ENCODE data around the gene HOXD8. TPM values are rescaled to one million over a fixed set of nuclear protein-coding genes. Genes with fewer than 3 reads are reported as not detected.

The HOXD8 gene
- total RNA-seq, 1 experiment from 2014 or later, result 11.7 TPM

DNA sequence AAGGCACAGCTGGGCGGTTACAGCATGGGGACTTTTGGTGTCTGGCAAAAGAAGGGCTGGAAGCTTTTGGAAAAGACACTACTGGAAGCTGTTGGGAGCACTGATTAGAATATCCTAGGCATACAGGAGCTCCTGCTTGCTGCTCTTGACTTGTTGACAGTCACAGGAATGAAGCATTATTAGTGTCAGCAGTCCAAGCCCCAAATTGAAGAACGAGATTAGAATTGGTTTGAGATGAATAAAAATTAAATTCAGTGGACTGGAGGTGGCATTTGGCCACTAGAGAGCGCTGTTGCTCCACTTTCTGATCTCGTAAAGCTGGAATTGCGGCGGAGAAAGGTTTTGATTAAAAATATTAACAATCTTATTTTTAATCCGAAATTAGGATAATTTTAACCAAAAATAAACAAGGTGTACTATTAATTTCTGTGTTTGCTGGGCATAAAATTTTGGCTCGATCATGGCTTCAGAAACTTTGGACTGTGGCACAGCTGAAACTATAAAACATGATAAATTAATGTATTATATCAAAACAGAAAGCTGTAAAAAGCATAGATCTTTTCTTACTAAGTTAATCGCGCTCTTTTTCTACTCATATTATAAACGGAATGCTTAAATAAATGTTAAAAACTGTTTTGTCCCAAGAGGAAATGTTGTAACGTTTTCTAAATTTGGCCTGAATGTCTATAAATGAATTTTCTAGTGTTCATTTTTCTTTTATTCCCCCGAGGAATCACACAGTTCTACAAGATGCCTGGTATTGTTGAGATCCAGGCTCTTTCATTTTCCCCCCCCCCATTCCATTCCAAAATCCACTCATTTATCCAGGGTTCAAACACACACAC is 2.4 kb upstream of the HOXD8 start:
- DNase-seq (ENCODE audit: extremely low read depth, low read depth), result peak; percentile 52

DNA sequence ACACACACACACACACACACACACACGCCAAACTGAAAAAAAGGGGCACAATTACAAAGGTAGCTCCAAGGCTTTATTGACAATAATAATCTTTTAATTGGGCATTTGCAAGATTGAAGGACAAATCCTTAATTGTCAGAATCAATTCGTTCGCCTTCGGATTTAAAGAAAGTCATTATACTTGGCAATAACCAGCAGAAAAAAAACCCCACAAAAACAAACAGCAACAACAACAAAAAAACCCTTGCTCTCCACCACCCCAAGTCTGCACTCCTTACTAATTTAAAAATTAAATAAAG is 1.8 kb upstream of the HOXD8 start:
- DNase-seq (ENCODE audit: extremely low read depth, low read depth), result no peak

DNA sequence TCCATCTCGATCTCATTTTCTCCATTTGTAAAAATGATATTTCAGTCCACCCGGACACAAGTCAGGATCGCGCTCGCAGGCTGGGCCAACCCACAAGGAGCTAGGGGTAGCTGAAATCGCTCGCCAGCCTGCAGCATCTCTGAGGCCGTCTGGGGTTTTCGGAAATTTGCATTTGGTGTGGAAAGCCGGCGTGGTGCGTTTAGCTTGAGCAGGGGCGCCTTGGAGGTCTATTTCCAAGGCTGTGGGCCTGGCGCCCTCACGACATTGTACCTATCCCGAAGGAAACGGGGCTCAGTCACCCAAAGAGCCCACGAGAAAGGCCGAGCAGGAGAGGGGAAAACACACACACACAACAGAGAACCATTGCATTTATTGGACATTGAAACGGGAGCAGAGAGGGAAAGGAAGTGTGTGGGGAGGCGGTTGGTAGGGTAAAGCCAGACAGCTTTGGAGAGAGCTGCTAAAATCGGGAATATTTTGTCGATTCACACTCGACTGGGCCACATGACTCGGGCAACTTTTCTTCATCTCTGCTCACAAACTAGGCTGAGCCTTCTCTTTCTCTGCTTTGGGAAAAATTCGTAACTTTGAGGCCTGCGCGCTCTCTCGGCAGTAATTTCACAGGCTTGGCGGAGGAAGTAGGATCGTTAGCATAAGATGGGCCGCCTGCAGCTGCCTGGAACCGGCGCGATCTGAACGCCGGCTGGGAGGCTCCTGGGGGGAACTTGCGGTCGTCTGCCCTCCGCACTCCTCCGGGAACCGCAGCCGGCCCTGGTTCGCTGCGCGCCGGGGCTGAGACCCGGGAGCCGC is 1.1 kb upstream of the HOXD8 start:
- no peak for DNase-seq (ENCODE audit: extremely low read depth, low read depth)

DNA sequence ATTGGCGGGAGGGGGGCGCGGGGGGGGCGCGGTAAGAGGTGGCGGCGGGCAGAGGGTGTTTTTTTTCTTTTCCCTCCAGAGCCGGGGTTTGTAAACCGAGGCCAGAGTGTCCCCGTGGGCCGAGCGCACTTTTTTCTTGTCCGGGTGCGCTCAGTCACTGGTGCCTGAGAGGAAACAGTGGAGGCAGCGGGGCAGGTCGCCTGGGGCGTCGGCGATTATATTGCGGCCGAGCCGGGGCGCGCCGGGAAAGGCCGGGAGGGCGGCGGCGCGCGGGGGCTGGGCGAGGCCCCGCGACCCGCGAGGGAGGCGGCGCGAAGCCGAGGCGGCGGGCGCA is 275 bp downstream of the HOXD8 start:
- no peak for DNase-seq (ENCODE audit: extremely low read depth, low read depth)

DNA sequence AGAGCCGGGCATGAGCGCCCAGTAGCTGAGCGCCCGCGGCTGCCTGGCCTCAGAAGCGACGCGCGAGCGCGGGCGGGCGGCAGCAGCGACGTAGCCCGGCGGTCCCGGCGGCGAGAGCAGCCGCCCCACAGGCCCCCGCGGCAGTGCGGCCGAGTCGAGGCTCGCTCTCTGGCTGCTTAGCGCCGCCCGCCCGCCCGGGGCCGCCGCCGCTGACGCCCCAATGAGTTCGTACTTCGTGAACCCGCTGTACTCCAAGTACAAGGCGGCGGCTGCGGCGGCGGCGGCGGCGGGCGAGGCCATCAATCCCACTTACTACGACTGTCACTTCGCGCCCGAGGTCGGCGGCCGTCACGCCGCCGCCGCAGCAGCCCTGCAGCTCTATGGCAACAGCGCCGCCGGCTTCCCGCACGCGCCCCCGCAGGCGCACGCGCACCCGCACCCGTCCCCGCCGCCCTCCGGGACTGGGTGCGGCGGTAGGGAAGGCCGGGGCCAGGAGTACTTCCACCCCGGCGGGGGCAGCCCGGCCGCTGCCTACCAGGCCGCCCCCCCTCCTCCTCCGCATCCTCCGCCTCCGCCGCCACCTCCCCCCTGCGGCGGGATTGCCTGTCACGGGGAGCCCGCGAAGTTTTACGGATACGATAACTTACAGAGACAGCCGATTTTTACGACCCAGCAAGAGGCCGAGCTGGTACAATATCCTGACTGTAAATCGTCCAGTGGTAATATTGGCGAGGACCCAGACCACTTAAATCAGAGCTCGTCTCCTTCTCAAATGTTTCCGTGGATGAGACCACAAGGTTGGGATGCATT is 847 bp downstream of the HOXD8 start:
- DNase-seq (ENCODE audit: extremely low read depth, low read depth), result peak; percentile 20

DNA sequence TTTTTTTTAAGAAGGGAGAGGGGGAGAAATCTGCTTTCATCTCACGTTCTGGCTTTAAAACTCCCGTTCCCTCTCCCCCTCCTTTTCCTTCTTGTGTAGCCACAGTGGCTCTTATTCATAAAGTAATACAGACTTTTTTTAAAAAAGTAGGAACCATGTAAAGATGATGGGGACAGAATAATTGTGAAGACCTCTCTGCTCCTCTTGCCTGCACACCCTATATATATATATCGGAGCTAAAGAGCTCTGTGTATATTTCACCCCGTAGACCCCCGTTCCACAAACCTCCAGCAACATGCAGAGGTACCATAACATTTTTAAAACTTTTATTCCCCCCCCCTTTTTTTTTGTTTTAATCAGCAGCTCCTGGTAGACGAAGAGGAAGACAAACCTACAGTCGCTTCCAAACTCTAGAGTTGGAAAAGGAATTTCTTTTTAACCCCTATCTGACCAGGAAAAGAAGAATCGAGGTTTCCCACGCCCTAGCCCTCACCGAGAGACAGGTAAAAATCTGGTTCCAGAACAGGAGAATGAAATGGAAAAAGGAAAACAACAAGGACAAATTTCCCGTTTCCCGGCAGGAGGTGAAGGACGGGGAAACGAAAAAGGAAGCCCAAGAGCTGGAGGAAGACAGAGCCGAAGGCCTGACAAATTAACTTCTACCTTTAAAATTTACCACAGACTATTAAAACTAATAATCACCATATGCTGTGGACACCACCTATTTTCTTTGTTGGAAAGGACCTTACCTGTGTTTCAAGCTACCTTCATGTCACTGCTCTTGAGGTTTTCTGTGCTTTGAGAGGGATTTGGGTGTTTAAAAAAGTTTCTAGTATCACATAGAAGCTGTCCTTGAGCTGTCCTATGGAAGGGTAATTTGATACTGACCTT is 1.7 kb downstream of the HOXD8 start:
- DNase-seq (ENCODE audit: extremely low read depth, low read depth), result no peak

DNA sequence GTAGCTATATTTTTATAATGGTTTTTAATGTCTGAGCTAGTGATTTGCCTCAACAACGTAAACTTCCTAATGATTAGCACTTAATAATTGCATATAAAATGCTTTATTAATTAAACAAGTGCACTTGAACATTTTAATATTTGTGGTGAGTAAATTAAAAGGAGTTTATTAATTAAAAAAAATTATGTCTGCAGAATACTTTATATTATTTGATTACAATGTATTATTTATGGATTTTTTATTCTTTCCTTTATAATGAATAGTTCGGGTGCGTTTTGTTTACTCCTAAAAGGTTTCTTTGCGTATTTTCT is 2.3 kb downstream of the HOXD8 start:
- DNase-seq (ENCODE audit: extremely low read depth, low read depth), result no peak

DNA sequence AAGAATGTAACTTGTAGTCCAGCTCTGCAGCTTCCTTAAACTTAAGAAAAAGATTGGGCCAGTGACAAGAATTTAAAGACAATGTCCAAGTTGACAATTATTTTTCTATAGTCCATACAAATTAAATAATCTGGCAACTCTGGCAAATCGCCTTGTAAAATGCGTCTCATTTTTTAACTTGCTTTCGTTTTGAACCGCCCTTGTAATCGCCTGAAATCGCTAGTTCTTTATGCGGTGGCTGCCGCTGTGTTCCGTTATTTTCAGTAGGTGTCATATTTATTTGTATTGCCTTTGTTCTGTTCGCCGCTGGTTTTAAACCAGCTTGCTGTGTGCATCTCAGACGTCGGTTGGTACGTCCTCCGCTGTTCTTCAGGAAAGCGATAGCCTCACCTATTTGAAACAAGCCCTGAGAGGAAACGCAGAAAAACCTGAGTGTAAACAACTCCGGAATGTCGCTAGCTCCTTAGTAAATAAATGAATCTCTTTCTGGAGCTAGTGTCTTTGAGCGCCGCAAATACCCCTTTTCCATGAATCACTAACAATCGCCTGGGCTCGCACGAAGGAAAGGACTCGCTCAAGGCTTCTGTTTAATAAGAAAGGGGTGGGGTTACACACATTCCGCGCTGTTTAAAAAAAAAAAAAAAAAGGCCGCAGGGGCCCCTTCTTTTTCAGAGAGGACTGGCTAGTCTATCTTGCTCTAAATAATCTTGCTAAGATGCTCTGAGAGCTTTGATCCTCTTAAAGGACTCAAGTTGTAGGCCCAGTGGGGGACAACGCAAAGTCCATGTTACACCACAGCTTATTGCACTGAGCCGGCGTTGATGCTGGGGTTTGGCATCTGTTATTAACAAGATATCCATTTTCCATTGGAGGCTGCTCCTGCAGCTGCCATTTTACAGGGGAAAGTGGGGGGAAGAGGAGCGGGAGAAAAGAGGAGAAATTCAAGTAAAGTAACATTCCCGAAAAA is 3.0 kb downstream of the HOXD8 start:
- DNase-seq (ENCODE audit: extremely low read depth, low read depth), result no peak

DNA sequence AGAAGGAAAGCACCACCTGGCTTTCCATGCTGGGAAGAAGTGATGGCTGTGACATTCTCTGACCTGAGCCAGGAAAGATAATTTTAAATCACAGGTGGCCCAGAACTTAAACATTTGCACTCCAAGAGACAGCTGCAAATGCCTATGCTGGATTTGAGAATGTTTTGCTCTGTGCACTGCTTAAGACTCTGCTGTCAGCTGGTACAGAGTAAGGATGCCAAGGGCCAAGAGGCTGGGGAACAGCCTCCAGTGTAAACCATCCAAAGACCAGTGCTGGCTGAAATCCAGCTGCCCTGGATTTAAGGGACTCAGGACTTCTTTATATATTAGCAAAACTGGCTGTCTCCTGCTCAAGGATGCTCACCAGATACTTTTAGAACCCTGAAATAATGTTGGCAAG is 3.9 kb downstream of the HOXD8 start:
- no peak for DNase-seq (ENCODE audit: extremely low read depth, low read depth)

DNA sequence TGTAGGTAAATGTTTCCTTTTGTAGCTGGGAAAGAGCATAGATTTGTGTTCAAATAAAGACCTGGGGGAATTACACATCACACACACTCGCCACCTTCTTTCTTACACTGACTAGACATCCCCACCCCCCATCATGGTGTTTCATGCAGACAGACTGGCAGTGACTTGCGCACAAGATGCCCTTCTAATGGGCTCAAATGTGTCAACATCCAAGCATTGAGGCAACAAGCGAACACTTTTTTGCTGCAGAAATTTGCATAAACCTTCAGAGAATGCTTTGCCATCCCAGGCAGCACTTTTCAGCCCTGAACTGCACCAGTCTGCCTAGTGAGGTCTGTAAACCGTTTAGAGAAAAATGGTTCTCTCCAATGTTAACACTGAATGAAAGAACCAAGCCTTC is 4.5 kb downstream of the HOXD8 start:
- no peak for DNase-seq (ENCODE audit: extremely low read depth, low read depth)

DNA sequence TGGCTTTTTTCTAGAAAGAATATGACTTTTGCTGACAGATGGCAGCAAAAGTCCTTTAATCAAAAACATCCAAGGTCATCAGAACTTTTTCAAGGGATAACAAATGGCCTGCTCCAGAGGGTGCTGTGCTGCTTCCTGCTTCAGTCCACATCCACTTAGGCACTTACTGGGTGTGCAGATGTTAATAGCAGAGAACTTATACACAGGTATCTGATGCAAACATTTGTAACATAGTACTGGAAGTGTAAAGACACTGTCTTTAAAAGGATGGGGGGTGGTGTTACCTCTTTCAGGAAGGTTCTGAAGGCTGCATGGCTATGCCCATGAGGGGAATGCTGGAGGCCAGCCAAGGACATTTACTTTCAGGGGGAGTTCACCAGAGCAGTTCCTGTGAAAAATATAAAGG is 5.5 kb downstream of the HOXD8 start:
- DNase-seq (ENCODE audit: extremely low read depth, low read depth), result peak; percentile 7

DNA sequence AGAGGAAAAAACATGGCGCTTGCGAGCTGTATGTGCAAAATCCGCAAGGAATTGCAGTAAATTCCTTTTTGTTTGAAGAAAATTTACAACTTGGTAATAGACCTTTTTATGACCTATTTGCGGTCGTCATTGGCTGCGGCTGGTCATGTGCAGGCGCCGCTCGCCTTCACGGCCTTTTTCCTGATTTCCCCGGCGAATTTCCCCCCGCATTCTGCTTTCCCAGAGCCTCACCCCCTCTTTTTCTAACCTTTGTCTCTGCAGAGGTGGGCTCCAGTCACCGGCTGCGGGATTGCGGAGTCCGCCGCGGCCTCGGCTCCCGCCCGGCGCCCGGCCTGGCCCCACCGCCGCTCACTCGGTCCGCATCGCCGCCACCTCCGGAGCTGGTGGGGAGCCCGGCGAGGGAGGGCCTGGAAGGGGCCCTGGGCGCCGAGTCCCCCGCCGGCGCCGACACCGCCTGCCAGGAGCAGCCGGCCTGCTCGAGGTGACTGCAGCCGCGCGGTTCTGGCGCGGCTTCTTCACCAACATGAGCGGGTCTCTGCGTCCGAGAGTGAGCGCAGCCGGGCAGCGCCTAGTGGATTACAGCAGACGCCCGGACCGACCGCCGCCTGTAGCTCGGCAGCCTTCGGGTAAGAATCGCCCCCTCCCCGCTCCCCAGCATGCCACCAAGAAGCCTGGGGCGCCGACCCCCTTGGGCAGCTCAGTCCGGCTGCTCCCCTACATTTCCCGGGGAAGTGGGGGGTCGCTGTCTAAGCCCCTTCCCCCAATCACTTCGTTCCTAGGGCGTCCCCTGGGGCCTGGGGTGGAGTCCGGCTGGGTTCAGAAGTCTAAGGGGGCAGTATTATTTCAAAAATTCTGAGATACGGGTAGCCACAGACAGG is 7.1 kb downstream of the HOXD8 start:
- DNase-seq (ENCODE audit: extremely low read depth, low read depth), result no peak

DNA sequence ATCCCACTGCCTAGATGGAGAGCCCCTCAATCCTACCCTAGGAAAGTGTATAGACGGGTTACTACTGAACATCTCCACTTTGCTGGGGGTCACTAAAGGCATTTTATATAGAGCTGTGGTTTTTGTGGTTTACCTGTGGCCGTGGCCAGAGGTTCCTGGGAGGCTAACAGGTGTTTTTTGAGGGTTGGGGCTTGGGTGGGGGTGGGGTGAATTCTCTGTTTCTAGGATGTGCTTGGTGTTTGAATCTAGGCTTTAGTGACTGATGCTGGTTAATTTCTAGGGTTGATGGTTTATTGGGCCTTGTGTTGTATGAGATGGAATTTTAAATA is 7.7 kb downstream of the HOXD8 start:
- DNase-seq (ENCODE audit: extremely low read depth, low read depth), result no peak

DNA sequence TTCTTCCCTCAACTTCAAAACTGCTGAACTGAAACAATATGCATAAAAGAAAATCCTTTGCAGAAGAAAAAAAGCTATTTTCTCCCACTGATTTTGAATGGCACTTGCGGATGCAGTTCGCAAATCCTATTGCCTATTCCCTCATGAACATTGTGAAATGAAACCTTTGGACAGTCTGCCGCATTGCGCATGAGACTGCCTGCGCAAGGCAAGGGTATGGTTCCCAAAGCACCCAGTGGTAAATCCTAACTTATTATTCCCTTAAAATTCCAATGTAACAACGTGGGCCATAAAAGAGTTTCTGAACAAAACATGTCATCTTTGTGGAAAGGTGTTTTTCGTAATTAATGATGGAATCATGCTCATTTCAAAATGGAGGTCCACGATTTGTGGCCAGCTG is 8.4 kb downstream of the HOXD8 start:
- no peak for DNase-seq (ENCODE audit: extremely low read depth, low read depth)

DNA sequence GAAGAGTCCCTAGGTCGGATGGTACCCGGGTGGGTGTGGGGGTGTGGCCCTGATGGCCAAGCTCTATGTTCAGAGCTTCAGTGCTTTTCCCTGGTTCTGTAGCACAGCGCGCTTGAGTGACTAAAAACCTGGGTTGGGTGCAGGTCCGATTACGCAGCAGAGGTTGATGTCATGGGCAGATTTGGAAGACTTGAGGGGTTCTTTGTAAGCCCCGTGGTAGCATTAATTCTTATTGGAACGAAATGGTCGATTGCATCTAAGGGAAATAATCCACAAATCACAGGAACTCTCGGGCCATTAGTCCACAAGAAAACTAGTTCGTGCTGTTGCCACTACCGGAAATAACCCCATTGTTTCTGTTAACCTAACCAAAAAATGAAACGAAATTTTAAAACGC is 9.0 kb downstream of the HOXD8 start:
- DNase-seq (ENCODE audit: extremely low read depth, low read depth), result no peak

DNA sequence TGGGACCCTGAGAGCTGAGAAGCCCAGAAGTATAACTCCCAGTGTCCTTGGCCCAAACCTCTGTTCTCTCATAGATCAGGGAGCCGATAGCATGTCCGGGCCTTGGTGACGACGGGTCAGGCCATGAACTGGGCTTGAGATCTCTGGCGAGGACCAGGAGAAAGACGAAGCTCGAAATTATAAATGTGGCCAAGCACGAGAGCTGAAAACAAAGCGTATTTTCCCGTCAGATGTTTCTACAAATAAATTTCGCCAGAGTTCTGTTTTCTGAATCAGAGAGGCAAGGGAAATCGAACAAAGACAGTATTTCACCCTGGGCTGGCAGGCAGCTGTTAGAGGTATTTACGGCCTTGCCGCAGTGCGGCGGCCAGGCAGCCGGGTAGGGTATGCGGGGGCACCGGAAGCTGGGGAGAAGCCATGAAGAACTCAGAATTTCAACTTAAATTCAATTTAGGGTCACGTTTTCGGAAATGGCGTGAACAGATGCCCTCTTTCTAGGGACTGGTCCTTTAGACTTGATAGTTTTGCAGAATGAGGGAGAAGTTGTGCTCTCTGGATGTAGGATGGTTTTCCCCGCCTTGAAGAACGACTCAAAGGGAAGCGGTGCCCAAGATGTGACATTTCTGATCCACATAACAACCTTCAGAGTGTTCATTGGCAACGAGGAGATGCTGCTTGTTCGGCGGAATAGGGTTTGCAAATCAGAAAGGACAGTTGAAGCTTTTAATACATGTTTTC is 9.6 kb downstream of the HOXD8 start:
- DNase-seq (ENCODE audit: extremely low read depth, low read depth), result no peak

DNA sequence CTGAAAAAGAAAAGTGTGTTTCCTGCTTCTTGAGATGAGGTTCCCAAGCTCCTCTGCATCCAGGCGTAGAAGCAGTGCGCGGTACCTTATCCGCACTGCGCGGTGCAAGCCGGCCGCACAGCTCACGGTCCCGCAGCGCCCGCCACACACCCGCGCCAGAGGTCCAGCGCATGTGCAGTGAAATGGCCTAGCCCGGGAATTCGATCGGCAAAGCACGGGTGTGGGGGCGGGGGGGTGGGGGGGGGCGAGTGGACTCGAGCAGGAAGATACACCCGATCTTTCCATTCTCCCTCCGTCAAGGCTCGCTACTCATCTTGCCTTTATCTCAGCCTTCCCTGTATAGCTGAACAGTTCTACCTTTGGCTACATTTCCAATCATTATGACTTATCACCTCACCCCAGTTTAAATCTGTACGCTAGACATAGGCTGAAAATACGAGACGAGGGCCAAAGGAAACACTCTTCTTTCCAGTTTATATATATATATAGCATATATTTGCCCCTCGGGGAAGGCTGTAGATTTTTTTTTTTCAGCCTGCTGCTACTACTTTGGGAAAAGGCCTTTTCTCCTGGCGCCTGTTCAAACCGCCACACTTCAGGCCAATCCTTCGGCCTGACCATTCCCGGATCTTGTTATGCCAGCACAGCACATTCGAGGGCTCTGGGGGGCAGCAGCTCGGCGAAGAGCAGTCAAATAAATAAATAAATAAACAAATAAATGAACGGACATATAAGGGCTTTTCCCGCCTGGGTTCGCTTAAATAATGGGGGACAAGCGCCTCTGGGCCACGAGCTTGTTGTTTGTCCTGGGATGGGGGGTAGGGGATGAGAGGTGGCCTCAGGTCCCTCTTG is 10.4 kb downstream of the HOXD8 start:
- no peak for DNase-seq (ENCODE audit: extremely low read depth, low read depth)

Measured in NCI-H460 (cell line).